Parathyroid adenoma (tissue), 2 donors: ENCODE results near the gene USHBP1.
"Not testable (repeated sequence)": the region's sequence is repeated elsewhere in the genome, so short reads cannot be mapped to it uniquely, and the experiment has no call there.

Experiments
- H2AFZ ChIP-seq: fragments of 300-600 bp; sonication (generic); one replicate; pipeline ENCODE4 v1.7.0; 2017; ENCODE audit warnings: antibody characterized with exemption, mild to moderate bottlenecking
- H3K27ac ChIP-seq: fragments of 300-600 bp; sonication (generic); one replicate; pipeline ENCODE4 v1.7.0; 2017
- H3K27me3 ChIP-seq: fragments of 300-600 bp; sonication (generic); one replicate; pipeline ENCODE4 v1.7.0; 2017; ENCODE audit warnings: low read length; ENCODE audit not compliant: control insufficient read depth, insufficient read depth
- H3K36me3 ChIP-seq: fragments of 300-600 bp; sonication (generic); one replicate; pipeline ENCODE4 v1.7.0; 2017; ENCODE audit warnings: low read length; ENCODE audit not compliant: control insufficient read depth, insufficient read depth
- H3K4me1 ChIP-seq: fragments of 300-600 bp; sonication (generic); one replicate; pipeline ENCODE4 v1.7.0; 2017; ENCODE audit warnings: control low read depth
- H3K4me2 ChIP-seq: fragments of 300-600 bp; sonication (generic); one replicate; pipeline ENCODE4 v1.7.0; 2017; ENCODE audit warnings: low read length
- H3K4me3 ChIP-seq: fragments of 300-600 bp; sonication (generic); one replicate; pipeline ENCODE4 v1.7.0; 2017; ENCODE audit warnings: low read depth, low read length
- H3K79me2 ChIP-seq: fragments of 300-600 bp; sonication (generic); one replicate; pipeline ENCODE4 v1.7.0; 2017; ENCODE audit warnings: control low read depth
- H3K9ac ChIP-seq: fragments of 300-600 bp; sonication (generic); one replicate; pipeline ENCODE4 v1.7.0; 2017; ENCODE audit warnings: mild to moderate bottlenecking
- H3K9me3 ChIP-seq: fragments of 300-600 bp; sonication (generic); one replicate; pipeline ENCODE4 v1.7.0; 2017; ENCODE audit warnings: low read length; ENCODE audit not compliant: control insufficient read depth
- TF ChIP-seq, protein P1 (sequence below): fragments of 300-600 bp; sonication (generic); IDR thresholded peaks from one replicate; pipeline ENCODE4 v1.7.0; 2017; ENCODE audit warnings: antibody characterized with exemption, mild to moderate bottlenecking
- donor health status: primary hyperparathyroidism.

USHBP1 gene

DNA sequence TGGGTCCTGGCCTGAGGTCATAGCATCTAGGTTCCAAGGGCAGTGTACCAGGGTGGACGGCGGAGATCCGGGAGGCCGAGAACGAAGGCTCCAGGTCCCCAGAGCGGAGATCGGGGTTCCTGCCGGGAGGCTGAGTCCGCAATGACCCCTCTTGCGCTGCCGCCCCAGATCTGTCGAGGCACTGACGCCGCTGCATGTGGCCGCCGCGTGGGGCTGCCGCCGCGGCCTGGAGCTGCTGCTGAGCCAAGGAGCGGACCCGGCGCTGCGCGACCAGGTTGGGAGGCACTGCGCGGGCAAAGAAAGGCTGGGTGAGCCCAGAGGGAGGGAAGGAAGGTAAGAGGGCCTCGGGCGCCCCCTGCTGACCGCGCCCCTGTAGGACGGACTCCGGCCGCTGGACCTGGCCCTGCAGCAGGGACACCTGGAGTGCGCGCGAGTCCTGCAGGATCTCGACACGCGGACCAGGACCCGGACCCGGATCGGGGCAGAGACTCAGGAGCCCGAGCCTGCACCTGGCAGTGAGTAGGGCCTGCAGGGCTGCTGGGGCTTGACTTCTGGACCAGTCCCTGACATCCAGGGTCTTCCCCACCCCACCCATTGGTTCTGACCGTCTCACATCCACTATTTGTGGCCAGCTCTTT, 18.1 kb upstream of the USHBP1 start:
- peak overlapping the region; percentile 56 for H2AFZ ChIP-seq
- no peaks in the 10 kb centered on the region for H3K27me3 ChIP-seq
- peak overlapping the region; percentile 54 for H3K4me2 ChIP-seq
- H3K9me3 ChIP-seq, result no peaks in the 10 kb centered on the region
- H3K9ac ChIP-seq, result no peak overlapping the region
- TF ChIP-seq, protein P1, sequence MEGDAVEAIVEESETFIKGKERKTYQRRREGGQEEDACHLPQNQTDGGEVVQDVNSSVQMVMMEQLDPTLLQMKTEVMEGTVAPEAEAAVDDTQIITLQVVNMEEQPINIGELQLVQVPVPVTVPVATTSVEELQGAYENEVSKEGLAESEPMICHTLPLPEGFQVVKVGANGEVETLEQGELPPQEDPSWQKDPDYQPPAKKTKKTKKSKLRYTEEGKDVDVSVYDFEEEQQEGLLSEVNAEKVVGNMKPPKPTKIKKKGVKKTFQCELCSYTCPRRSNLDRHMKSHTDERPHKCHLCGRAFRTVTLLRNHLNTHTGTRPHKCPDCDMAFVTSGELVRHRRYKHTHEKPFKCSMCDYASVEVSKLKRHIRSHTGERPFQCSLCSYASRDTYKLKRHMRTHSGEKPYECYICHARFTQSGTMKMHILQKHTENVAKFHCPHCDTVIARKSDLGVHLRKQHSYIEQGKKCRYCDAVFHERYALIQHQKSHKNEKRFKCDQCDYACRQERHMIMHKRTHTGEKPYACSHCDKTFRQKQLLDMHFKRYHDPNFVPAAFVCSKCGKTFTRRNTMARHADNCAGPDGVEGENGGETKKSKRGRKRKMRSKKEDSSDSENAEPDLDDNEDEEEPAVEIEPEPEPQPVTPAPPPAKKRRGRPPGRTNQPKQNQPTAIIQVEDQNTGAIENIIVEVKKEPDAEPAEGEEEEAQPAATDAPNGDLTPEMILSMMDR, result peak; percentile 92
- no peak overlapping the region for H3K4me3 ChIP-seq
- no peaks in the 10 kb centered on the region for H3K36me3 ChIP-seq
- no peak overlapping the region for H3K27ac ChIP-seq
- H3K4me1 ChIP-seq, result no peaks in the 10 kb centered on the region
- H3K79me2 ChIP-seq, result no peaks in the 10 kb centered on the region

DNA sequence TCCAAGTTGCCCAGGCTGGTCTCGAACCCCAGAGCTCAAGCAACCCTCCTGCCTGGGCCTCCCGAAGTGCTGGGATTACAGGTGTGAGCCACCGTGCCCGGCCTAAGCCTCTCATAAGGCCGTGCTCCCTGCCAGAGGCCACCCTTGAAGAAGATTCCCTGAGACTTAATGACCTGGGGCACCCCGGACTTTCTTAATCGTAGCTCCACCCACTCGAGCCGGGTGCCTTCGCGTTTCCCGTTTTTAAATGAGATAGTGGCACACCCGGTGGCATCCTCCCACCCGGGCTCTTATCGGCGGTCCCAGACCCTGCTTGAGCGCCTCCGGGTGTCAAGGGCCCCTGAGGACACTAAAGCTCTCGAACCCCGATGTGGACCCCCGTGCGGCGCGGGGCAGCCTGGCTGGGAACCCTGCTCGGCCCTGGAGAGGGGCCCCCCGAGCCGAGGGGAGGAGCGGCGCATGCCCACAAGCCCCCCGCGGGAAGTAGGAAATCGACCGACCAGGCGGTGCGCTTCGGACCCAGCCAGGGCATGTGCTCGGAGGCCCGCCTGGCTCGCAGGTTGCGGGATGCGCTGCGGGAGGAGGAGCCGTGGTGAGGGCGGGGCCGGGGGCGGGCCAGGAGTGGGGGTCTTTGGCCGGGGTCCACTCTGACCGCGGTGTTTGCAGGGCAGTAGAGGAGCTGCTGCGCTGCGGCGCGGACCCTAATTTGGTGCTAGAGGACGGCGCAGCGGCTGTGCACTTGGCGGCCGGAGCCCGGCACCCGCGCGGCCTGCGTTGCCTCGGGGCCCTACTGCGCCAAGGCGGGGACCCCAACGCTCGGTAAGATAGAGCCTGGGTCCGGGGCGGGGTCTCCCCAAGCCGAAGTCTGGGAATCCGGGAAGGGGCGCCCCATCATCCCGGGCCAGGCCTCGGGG, 17.1 kb upstream of the USHBP1 start, which contains the start of gene ANKLE1:
Gene ANKLE1, plus strand, starts transcription at position 511 of the 914 bp plus-strand sequence. Its CDS starts 20 bp downstream, at position 531.
- Histone ChIP-seq H3K4me2 (peak within 1 kb of the TSS; percentile 54), H3K9ac (no peak within 1 kb of the TSS), H3K27me3 (no peaks in the 10 kb centered on the region), H3K36me3 (no peaks in the 10 kb centered on the region), H2AFZ (peak within 1 kb of the TSS; percentile 56), H3K4me3 (peak within 1 kb of the TSS; percentile 20), H3K9me3 (no peaks in the 10 kb centered on the region), H3K4me1 (no peaks in the 10 kb centered on the region), H3K79me2 (no peaks in the 10 kb centered on the region), H3K27ac (no peak within 1 kb of the TSS)
- TF ChIP-seq, protein P1, result no peak

DNA sequence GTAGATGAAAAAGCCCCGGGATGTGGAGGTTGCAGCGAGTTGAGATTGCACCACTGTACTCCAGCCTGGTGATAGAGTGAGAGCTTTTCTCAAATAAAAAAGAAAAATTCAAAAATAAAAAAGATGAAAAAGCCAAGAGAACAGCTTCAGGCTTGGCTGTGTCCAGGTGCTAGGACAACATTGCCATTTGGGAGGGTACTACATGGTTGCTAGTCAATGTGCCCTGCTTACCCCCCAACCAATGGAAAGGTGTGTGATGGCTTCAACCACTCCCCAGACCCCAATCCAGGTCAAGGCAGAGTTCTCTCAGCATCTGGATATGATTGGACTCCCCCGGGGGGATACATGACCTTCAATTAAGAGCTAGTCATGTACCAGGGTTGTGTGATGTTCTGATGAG, 14.9 kb upstream of the USHBP1 start:
- Histone ChIP-seq H3K9me3 (no peaks in the 10 kb centered on the region), H3K4me3 (no peak overlapping the region), H3K36me3 (no peaks in the 10 kb centered on the region), H3K27ac (no peak overlapping the region), H3K4me2 (no peak overlapping the region), H3K79me2 (no peaks in the 10 kb centered on the region), H3K4me1 (no peaks in the 10 kb centered on the region), H3K9ac (no peak overlapping the region), H2AFZ (no peak overlapping the region), H3K27me3 (no peaks in the 10 kb centered on the region)
- TF ChIP-seq, protein P1, result no peak

DNA sequence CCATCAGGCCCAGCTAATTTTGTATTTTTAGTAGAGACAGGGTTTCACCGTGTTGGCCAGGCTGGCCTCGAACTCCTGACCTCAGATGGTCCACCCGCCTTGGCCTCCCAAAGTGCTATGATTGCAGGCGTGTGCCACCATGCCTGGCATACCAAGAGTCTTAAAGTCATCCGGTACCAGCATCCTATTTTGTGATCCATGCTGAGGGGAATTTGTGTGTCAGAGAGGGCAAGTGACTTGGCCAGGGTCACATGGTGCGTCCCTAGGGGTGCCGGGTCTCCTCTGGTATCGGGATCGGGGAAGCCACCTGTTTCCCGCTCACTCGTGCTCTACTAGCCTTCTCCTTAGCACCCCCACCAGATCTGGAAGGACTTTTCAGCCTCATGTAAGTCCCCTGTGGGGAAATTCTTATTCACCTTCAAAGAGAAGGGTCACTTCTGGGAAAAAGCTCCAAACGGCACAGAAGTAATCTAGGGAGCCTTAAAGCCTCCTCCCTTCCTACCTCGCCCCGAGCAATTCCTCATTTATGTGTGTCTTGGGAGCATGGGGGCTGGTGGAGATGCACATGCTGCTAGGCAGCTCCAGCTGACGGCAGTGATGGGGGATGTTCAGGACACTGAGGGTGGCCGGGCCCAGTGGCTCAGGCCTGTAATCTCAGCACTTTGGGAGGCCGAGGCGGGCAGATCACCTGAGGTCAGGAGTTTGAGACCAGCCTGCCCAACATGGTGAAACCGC, 11.1 kb upstream of the USHBP1 start:
- H3K4me2 ChIP-seq, result no peak overlapping the region
- H3K36me3 ChIP-seq, result no peaks in the 10 kb centered on the region
- no peaks in the 10 kb centered on the region for H3K9me3 ChIP-seq
- H3K79me2 ChIP-seq, result no peaks in the 10 kb centered on the region
- TF ChIP-seq, protein P1, result no peak
- no peaks in the 10 kb centered on the region for H3K4me1 ChIP-seq
- no peak overlapping the region for H3K4me3 ChIP-seq
- no peak overlapping the region for H3K27ac ChIP-seq
- H3K9ac ChIP-seq, result no peak overlapping the region
- H2AFZ ChIP-seq, result no peak overlapping the region
- H3K27me3 ChIP-seq, result no peaks in the 10 kb centered on the region

DNA sequence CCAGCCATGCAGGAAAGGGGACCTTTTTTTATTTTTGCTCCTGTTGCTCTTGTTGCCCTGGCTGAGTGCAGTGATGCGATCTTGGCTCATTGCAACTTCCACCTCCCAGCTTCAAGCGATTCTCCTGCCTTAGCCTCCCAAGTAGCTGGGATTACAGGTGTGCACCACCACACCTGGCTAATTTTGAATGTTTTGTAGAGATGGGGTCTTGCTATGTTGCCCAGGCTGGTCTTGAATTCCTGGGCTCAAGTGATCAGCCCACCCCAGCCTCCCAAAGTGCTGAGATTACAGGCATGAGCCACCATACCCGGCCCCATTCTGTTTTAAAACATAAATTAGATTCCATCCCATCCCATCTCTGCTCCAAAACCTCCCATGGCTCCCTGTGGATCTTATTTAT, 10.3 kb upstream of the USHBP1 start:
- not testable (repeated sequence) for H3K4me1 ChIP-seq, H3K27me3 ChIP-seq

More for the DNA sequence above, 10.3 kb upstream of the USHBP1 start:
- not testable (repeated sequence) for H3K9me3 ChIP-seq, H3K4me3 ChIP-seq, H3K79me2 ChIP-seq, H3K27ac ChIP-seq, H3K4me2 ChIP-seq, H2AFZ ChIP-seq, H3K36me3 ChIP-seq, H3K9ac ChIP-seq
